H1 (cell line): ENCODE data around the gene ENSA. TPM values are rescaled to one million over a fixed set of nuclear protein-coding genes. Genes with fewer than 3 reads are reported as not detected.

Experiments
- BCL11A ChIP-seq, 2 experiments: IDR thresholded peaks; one replicate each; pipeline ENCODE4 v1.6.1; 2011; ENCODE audit warnings: low read depth in 2 of 2, low read length in 2 of 2, mild to moderate bottlenecking in 2 of 2
- CHD7 ChIP-seq: fragments of 300-600 bp; sonication (generic); IDR thresholded peaks from 2 replicates; pipeline ENCODE4 v1.7.1; 2012; ENCODE audit warnings: low read length, moderate library complexity, mild to moderate bottlenecking, inconsistent platforms; ENCODE audit not compliant: insufficient replicate concordance
- CTBP2 ChIP-seq: IDR thresholded peaks from 2 replicates; pipeline ENCODE4 v1.7.0; 2011; ENCODE audit warnings: borderline replicate concordance, mild to moderate bottlenecking, moderate library complexity, mixed read lengths, low read length; ENCODE audit not compliant: insufficient read depth, insufficient read length
- E2F6 ChIP-seq: IDR thresholded peaks from 2 replicates; pipeline ENCODE4 v1.6.1; 2012; ENCODE audit warnings: inconsistent platforms
- EP300 ChIP-seq, 2 experiments: IDR thresholded peaks; 1 replicate in 1 of 2; 2 replicates in 1 of 2; pipeline ENCODE4 v1.6.1; 2011 to 2012; ENCODE audit warnings: low read depth in 2 of 2, low read length in 2 of 2, mild to moderate bottlenecking in 2 of 2, borderline replicate concordance in 1 of 2, inconsistent platforms in 1 of 2, moderate library complexity in 1 of 2
- HDAC6 ChIP-seq: IDR thresholded peaks from one replicate; pipeline ENCODE4 v1.7.1; 2012; ENCODE audit warnings: low read depth, mild to moderate bottlenecking, inconsistent platforms, low read length, moderate library complexity
- MAX ChIP-seq: IDR thresholded peaks from 2 replicates; pipeline ENCODE4 v1.6.1; 2012; ENCODE audit warnings: inconsistent platforms
- POLR2AphosphoS5 ChIP-seq: IDR thresholded peaks from 2 replicates; pipeline ENCODE4 v1.6.1; 2011; ENCODE audit warnings: low read depth, low read length
- SP1 ChIP-seq: IDR thresholded peaks from 2 replicates; pipeline ENCODE4 v1.6.1; 2011; ENCODE audit warnings: low read depth, low read length
- SP4 ChIP-seq: IDR thresholded peaks from 2 replicates; pipeline ENCODE4 v1.6.1; 2012; ENCODE audit warnings: low read length, inconsistent platforms
- TAF7 ChIP-seq: optimal IDR thresholded peaks from 2 replicates; pipeline ENCODE3; 2011; ENCODE audit warnings: low read depth, mild to moderate bottlenecking, inconsistent platforms, low read length, moderate library complexity, borderline replicate concordance
- polyA plus RNA-seq, 7 experiments: library from polyadenylated mRNA; depleted of rRNA in 3 of 7; stranded (reverse) in 5 of 7; unstranded in 2 of 7; fragments of >200 nt in 5 of 7; fragments of 200-250 nt in 2 of 7; gene quantifications; 1 replicate in 5 of 7; 2 replicates in 1 of 7; 4 replicates in 1 of 7; pipeline versions ENCODE4 v1.2.1 to v1.2.3, GENCODE V29; 2011 to 2013; ENCODE audit warnings: missing spikeins in 2 of 7, mixed read lengths in 2 of 7
- total RNA-seq: library from RNA; stranded (reverse); fragmentation: NEBNext Ultra II Directional; extraction: Animal tissue kit (Norgen Biotek cat#: 25700); gene quantifications from 2 replicates; pipeline ENCODE4 v1.2.1, GENCODE V29; 2021

ENSA gene
- total and polyA plus RNA-seq, 2 of the 8 experiments (the other 6 are each of a cell fraction or from before 2014, with no cell fraction given): 48.2 to 229 TPM

GRCh38 chr1:150582371-150582770, 47.0 kb downstream of the ENSA start (continued):
- no peak for TF ChIP-seq CHD7
- TF ChIP-seq SP4: no peak
- no peak for TF ChIP-seq E2F6
- TF ChIP-seq CTBP2: no peak
- TF ChIP-seq TAF7: no peak
- TF ChIP-seq SP1: no peak
- TF ChIP-seq EP300 (IDR thresholded peaks at IDR 0.05; ENCODE audit: borderline replicate concordance in 1 of 2, low read depth in 2 of 2, low read length in 2 of 2): no peak
- TF ChIP-seq HDAC6: no peak
- no peak for TF ChIP-seq POLR2AphosphoS5
- no peak for TF ChIP-seq BCL11A (IDR thresholded peaks at IDR 0.05; ENCODE audit: low read depth in 2 of 2, low read length in 2 of 2)
- TF ChIP-seq MAX: no peak
